Measurements from ENCODE around the gene PEF1.

The PEF1 gene

DNA sequence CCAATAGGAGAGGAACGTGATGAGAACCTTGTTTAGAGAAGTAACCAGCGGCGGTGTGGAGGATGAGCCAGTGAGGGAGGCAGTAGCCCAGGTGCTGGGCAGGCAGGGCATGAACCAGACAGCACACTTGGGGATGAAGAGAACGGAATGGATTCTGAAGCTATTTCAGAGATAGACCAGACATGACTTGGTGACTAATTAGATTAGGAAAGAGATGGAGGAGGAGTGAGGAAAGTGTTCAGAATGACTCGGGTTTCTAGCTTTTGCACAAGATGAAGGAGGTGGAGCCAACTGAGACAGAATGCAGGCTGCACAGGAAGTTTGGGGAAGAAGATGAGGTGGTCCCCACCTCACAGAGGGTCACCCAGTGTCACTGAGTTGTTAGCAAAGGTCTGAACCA is 5.1 kb downstream of the PEF1 start:
- peak; percentile 33 for DNase-seq (ENCODE audit: low read depth, low spot score)
- peak overlapping the region; percentile 83 for H3K27ac ChIP-seq

DNA sequence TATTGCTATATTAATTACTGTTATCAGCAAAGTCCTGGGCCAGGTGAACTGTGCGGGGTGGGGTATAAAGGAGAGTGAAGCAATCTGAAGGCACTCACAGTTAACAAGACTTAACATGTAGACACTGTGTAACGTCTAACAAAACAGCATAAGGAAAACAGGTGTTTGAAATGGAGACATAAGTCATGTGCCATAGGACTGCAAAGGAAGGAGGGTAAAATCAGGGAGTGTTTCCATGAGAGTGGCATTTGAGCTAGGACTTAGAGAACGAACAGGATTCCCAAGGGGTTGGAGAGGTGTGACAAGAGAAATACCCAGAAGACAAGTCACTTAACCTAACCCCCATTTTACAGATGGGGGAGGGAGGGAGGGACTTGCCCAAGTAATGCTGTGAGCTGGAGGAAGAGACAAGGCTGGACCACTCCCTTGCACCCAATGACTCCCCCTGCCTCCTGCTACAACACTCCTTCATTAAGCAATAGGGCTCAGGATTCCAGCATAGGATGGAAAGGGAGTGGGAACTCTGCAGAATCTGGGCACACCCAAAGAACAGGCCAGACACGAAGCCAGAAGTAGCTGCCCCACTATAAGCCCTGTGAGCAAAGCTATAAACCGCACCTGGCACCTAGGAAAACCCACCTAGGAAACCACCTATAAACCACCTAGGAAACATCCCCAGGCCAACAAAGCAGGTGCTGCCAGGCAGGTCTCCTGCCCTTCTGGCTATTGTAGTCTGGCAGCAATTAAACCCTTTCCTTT is 6.6 kb downstream of the PEF1 start:
- peak; percentile 67 for DNase-seq (ENCODE audit: low read depth, low spot score)
- peak overlapping the region; percentile 83 for H3K27ac ChIP-seq

DNA sequence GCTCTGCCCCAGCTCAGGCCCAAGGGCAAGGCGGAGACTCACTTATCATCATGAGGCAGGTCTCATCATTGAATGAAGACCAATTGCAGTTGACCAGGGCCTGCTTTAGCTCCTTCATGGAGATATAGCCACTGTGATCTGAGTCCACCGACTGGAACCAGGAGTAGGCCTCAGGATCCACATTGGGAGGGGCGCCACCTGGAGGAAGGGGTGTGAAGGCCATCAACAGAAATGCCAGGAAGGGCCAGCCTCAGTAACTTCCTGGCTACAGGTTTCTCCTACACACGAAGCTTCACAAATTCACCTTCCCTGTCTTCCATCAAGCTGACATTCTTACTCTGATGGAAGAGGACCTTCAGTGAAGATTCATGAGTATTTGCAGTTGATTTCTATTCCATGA is 11.6 kb downstream of the PEF1 start:
- DNase-seq (ENCODE audit: low read depth, low spot score): no peak
- H3K27ac ChIP-seq: no peak overlapping the region

DNA sequence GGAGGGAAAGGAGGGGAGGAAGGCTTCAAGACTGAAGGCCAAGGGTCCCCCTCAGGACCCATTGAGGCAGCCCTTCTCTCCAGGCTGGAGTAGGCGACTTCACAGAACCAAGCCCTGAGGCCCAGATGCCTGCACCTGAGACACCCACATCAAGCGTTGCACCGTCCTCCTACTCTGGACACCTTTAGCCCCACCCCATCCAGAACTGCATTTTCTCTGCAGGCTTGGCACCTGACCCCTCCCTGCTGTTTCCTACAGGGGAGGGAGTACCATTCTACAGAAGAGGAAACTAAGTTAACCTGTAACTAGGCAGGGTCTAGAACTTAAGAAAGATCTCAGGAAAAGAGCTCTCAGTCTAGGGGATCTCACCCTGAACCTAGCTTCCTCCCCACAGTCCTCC is 12.0 kb downstream of the PEF1 start:
- DNase-seq (ENCODE audit: low read depth, low spot score): no peak
- no peak overlapping the region for H3K27ac ChIP-seq

DNA sequence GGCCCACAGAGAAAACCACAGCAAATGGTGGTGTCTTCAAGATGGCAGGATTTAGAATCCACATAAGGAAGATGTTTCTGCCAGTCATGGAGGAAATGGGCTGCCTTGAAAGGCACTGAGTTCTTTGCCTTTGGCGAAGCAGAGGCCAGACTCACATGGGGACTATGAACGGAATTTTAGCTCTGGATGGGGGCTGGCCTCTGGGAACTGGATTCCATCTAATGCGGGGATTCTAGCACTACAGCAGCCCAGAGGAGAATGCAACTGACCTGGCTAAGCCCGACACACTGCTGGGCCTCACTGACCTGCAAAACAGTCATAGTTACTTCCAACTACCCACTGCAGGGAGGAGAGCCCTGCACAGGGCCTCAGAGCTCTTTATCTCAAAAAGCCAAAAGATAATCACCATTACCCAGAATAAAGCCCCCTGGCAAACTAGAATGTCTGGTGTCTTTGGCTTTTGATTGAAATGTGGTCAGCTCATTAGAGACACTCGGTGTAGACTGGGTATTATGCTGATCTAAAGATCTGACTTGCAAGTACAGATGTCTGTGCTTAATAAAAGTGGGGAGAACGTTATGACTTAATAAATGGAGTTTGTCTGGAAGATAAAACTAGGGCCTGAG is 15.6 kb downstream of the PEF1 start:
- no peak overlapping the region for H3K27ac ChIP-seq
- DNase-seq (ENCODE audit: low read depth, low spot score): no peak

DNA sequence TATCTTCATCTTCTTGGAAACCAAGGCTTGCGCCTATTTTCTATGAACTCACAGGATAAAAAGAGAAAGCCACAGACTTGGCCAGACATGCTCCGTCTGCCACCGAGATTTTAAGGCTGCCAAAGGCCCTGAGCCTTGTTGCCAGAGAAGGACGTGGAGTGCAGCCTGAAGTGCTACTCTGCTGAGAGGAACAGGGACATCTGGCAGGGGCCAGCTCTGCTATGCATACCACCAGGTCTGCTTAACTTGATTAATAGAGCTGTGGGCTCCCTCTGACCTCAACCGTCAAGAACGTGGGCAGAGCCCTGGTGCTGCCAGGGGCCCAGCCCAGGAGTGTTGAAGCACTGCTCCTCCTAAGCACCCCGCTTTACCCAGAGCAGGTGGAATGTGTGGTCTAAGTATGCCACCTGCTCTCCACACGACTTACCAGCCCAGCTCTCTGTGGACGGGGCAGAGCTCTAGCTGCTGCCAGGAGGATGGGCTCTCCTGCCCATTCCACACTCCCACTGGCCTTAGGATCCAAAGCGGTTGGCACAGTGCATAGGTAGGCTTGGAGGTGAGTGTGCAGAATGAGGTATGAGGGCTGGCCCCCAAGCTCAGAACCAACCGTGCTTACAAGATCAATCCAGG is 16.6 kb downstream of the PEF1 start:
- peak overlapping the region; percentile 30 for H3K27ac ChIP-seq
- DNase-seq (ENCODE audit: low read depth, low spot score): no peak

DNA sequence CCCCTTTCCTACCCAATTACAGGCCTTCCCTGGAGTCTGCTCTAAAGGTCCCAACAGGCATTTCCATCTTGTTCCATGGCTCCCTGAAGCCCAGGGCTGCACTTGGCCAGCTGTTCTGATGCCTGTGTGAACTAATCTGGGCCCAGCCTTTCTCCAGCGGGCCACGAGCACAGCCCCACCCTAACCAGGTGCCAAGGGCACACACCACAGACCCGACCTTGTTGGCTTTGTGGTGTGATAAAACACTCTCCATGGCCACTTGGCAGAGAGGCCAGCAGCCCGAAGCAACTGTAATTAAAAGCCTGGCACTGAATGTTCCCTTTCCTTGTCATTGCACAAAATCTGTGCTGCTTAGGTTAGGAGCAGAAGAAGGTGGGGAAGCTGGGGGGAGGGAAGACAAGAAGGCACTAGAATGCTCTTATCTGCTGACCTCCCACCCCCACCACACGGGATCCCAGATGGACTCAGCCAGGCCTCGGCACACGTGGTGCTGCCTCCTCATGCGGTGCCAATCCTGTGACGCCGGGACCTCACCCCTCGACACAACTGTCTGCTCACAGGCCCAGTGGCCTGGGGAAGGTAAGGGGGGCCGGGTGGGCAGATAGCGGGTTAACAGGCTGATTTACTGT is 17.3 kb downstream of the PEF1 start:
- H3K27ac ChIP-seq: peak overlapping the region; percentile 30
- DNase-seq (ENCODE audit: low read depth, low spot score): no peak

DNA sequence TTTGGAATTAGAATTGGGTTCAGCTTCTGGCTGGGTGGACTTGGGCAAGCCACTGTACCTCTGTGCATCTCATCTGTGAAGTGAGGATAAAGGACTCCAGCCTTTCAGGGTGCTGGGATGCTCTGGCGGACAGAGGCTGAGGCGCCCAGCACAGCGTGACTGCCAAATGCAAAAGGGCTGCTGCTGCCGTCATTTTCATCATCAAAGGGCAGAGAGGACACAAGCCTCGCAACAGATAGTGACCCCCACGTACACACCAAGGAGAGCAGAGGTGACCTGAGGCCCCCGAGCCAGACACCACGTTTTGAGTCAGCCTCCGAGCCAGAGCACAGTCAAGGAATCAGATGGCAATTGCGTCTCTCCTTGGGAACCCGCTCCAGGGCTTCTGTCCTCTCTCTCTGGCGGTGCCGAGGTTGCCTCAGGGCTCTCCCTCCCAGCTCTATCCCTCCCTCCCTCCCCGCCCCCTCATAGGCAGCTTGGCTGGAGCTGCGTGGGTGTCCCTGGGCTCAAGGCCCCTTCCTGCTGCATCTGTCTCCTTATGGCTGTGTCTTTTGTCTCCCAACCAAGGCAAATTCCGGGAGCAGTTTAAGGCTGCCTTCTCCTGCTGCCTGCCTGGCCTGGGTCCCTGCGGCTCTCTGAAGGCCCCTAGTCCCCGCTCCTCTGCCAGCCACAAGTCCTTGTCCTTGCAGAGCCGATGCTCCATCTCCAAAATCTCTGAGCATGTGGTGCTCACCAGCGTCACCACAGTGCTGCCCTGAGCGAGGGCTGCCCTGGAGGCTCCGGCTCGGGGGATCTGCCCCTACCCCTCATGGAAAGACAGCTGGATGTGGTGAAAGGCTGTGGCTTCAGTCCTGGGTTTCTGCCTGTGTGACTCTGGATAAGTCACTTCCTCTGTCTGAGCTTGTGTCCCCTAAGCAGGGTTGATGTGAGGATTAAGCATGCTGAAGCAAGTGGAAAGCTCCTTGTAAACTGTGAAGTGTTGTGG is 18.2 kb downstream of the PEF1 start:
- H3K27ac ChIP-seq: peak overlapping the region; percentile 30

DNA sequence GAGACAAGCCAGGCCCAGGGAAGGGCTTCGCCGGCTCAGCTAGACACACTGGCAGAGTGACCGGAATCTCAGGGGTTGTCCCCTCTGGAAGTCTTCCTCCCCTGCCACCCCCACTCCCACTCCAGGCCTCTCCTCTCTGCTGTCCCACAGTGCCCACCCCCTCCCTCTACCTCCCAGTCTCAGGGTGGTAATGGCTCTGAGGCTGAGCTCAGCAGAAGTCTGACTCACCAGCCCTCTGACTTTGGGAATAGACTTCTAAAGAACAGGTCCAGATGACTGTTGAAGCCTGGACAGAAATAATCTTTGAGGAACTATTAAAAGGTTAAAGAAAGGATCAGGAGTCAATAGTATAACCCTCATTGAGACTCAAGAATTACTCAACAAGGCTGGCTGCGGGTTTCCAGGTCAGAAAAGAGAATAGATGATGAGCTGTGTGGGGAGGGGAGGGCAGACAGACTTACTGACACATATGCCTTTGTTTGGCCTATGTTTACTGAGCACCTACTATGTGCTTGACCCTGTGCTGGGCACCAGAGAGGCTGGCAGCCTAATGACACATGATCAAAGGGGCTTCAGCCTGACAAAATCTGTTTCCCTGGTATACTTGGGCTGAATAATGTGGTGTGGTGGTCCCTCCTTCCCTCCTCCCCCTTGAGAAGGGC is 19.0 kb downstream of the PEF1 start:
- no peak for DNase-seq (ENCODE audit: low read depth, low spot score)
- no peak overlapping the region for H3K27ac ChIP-seq

More for the DNA sequence above, 18.2 kb downstream of the PEF1 start:
- no peak for DNase-seq (ENCODE audit: low read depth, low spot score)

DNA sequence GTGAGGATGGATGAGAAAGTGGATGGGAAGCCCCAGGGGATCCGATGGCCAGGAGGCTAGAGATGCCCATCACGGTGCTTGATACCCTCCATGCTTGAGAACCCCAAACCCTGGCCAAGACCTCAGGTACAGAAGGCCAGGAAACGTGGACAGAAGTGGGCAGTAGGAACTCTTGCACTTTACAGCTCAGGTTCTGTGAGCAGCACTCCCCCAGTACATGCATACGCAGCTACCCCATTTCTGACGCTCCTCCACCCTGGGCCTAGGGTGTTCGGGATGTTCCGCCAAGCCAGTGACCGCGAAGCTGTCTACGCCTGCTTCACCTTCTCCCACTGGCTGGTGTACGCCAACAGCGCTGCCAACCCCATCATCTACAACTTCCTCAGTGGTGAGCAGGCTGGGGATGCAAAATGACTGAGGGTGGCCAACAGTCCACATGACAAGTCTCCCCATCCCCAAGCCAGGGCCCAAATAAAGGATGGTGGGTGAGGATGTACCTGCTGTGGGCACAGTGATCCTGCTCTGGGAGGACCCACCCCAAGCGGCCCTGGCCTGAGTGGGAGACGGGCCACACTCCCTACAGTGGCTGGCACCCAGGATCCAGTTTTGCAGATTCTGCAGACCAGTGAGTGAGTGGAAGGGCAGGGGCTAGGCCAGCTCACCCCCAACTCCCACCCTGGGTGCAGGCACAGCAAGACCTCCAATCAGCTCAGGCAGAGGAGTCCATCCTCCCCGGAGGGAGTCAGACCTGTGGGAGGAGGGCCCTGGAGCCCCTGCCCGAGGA is 19.8 kb downstream of the PEF1 start:
- H3K27ac ChIP-seq: no peak overlapping the region
- no peak for DNase-seq (ENCODE audit: low read depth, low spot score)

DNA sequence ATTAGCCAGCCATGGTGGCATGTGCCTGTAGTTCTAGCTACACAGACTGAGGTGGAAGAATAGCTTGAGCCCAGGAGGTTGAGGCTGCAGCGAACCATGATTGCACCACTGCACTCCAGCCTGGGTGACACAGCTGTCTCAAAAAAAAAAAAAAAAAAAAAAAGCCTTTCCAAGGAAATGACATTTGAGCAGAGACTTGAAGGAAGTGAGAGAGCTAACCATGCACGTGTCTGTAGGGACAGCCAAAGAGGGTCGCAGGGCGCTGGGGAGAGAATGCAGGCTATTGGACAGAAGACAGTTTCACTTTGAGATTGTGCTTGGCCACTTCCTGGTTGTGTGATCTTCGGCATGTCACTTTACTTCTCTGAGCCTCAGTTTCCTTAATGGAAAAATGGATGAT is 20.4 kb downstream of the PEF1 start:
- no peak overlapping the region for H3K27ac ChIP-seq
- no peak for DNase-seq (ENCODE audit: low read depth, low spot score)

DNA sequence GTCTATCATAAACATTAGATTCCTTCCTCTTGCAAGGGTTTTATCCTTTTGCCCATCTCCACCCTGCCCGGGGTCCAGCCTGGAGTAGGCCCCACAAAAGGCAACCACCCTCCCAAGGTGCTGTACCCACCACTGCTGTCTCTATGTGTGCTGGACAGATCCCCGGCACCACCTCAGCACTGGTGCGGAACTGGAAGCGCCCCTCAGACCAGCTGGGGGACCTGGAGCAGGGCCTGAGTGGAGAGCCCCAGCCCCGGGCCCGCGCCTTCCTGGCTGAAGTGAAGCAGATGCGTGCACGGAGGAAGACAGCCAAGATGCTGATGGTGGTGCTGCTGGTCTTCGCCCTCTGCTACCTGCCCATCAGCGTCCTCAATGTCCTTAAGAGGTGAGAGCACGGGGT is 21.3 kb downstream of the PEF1 start:
- no peak overlapping the region for H3K27ac ChIP-seq
- no peak for DNase-seq (ENCODE audit: low read depth, low spot score)

DNA sequence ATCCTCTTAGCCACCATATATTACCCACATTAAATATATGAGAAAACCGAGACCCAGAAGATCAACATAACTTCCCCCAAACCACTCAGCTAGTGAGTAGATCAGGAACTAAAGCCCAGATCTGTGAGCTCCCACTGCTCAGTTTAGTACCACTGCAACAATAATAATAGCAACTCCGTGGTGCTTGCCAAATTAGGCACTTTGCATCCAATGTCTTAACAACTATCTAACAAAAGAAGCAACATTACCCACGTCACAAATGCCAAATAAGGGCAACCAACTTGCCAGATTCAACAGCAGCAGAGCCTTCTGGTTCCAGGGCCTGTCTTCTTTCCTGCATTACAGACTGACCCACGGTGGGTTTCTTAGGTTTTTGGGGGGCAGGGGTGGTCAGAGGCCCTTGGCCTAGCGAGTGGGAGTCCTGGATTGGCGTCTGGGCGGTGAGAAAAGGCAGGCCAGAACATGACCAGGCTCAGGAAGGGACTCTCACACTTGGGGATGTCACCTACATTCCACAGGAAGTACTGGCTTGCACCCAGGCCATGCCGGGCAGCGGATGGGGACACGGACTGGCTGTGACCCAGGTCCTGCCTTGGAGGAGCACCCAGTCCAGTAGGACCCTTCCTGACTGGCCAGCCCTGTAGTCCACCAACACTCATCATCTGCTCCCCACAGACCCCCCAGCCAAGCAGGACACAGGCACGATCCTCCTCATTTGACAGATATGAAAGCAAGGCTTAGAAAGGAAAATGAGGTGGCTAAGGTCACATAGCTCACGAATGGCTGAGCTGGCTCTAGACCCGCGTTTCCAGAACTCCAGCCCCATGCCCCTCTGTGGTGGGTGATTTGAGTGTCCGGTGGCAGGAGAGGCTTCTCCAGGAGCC is 22.6 kb downstream of the PEF1 start:
- no peak for DNase-seq (ENCODE audit: low read depth, low spot score)
- no peak overlapping the region for H3K27ac ChIP-seq

DNA sequence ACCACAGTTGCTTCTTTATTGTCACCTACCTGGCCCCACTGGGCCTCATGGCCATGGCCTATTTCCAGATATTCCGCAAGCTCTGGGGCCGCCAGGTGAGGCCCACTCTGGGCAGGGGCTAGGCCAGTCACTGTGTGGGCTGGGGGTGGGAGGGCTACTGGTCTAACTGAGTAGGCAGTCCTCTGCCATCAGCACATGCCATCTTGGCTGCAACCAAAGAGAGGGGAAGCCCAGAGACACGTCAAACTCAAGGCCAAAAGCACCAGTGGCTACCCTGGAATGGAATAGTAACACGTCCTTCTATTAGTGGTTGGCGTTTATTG is 23.2 kb downstream of the PEF1 start:
- H3K27ac ChIP-seq: no peak overlapping the region
- no peak for DNase-seq (ENCODE audit: low read depth, low spot score)

DNA sequence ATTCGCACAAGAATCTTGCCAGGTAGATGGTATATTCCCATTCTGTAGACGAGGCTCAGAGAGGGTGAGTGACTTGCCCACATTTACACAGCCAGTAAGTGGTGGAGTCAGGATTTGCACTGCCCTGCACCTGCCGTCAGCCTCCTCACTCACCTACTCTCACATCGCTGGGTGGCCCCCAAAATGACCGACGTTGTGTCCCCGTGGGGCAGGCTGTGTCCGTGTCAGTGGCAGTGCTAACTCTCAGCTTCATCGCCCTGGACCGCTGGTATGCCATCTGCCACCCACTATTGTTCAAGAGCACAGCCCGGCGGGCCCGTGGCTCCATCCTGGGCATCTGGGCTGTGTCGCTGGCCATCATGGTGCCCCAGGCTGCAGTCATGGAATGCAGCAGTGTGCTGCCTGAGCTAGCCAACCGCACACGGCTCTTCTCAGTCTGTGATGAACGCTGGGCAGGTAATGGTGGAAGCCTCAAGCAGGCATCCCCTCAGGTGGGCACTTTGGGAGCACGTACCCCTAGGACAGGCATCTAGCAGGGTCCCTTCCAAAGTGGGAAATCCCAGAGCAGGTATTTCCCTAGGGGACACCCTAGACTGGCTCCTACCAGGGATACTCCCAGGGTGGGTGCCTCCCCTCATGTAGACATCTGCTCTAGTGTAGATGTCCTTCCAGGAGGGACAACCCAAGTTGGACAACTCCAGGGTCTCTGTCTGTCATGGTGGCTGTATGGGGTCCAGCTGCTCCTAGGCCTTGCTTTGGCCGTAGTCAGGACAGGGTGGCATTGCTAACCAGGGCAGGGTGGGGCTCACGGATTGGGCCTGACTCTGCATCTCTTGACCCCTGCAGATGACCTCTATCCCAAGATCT is 23.8 kb downstream of the PEF1 start:
- no peak for DNase-seq (ENCODE audit: low read depth, low spot score)
- H3K27ac ChIP-seq: no peak overlapping the region

DNA sequence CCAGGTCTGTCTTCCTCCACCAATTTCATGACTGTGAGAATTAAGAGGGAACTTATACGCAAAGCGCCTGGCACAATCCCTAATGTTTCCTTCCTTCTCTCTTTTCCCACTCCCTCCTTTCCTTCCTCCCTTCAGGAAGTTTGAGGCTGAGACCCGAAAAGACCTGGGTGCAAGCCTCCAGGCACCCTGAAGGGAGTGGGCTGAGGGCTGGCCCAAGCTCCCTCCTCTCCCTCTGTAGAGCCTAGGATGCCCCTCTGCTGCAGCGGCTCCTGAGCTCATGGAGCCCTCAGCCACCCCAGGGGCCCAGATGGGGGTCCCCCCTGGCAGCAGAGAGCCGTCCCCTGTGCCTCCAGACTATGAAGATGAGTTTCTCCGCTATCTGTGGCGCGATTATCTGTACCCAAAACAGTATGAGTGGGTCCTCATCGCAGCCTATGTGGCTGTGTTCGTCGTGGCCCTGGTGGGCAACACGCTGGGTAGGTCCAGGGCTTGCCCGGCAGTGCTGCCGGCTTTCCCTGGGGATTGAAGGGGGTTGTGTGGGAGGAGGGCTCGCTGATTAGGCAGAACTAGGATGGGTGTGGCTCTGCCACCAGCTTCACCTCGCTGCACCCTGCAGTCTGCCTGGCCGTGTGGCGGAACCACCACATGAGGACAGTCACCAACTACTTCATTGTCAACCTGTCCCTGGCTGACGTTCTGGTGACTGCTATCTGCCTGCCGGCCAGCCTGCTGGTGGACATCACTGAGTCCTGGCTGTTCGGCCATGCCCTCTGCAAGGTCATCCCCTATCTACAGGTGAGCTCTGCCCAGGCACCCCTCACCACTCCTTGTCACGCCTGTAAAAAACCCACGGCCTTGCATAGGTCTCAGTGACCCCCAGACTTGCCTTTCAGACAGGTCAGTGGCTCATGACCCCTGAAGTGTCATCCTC is 25.5 kb downstream of the PEF1 start:
- no peak overlapping the region for H3K27ac ChIP-seq
- no peak for DNase-seq (ENCODE audit: low read depth, low spot score)
